GM12878 (cell line): ENCODE results near the gene TRAPPC6A. TPM values are rescaled to one million over a fixed set of nuclear protein-coding genes. Genes with fewer than 3 reads are reported as not detected.

Source experiments
- ATAC-seq: fragments of 200-7000 bp; cut with Tn5 transposase; 3 replicates; pipeline ENCODE4 v1.9.1; 2020; ENCODE audit warnings: mild to moderate bottlenecking, moderate library complexity
- BruUV-seq: library from RNA; stranded (reverse); fragments of 400-500 nt; replicated peaks from 2 replicates; lab custom pipeline; 2021; lab: Mats Ljungman, UMichigan
- CTCF ChIA-PET: fragments of 300-600 bp; sonication (Branson Sonifier 250); formaldehyde crosslinking; extraction: SDS; loops from one replicate; lab custom pipeline; 2021; ENCODE audit warnings: inconsistent platforms; lab: Yijun Ruan, JAX
- POLR2A ChIA-PET: fragments of 350-600 bp; formaldehyde crosslinking; extraction: SDS; loops from one replicate; lab custom pipeline; 2021; ENCODE audit warnings: inconsistent platforms; lab: Charles Lee
- RAD21 ChIA-PET: fragments of 300-600 bp; sonication (Branson Sonifier 250); formaldehyde crosslinking; loops from one replicate; lab custom pipeline; 2023; ENCODE audit warnings: antibody characterized with exemption; ENCODE audit not compliant: unreplicated experiment; lab: Charles Lee
- SMC1A ChIA-PET: fragments of 300-600 bp; sonication (Branson Sonifier 250); formaldehyde crosslinking; loops from one replicate; lab custom pipeline; 2023; ENCODE audit not compliant: unreplicated experiment, uncharacterized antibody; lab: Charles Lee
- DNase-seq: peaks from one replicate; pipeline ENCODE4 v3.0.0-alpha.2; 2011; ENCODE audit warnings: low read depth, low spot score
- FAIRE-seq: peaks from 3 replicates; lab custom pipeline; 2011; peaks lifted over from hg19 to GRCh38; lab: Jason Lieb, UNC
- H2AFZ ChIP-seq: 2 replicates; pipeline ENCODE4 v1.6.0; 2011; ENCODE audit warnings: low read depth, low read length, control low read depth; ENCODE audit not compliant: control insufficient read depth
- H3K27ac ChIP-seq: 2 replicates; pipeline ENCODE4 v1.5.1; 2011; ENCODE audit warnings: control low read depth; ENCODE audit not compliant: control insufficient read depth, insufficient read depth
- H3K27me3 ChIP-seq, 2 experiments: replicated peaks in 1 of 2; 2 replicates each; pipeline versions ENCODE4 v1.6.0 to v1.6.1; 2011; ENCODE audit warnings: low read length in 1 of 2; ENCODE audit not compliant: control insufficient read depth in 2 of 2, insufficient read depth in 2 of 2
- H3K36me3 ChIP-seq, 2 experiments: 2 replicates each; pipeline ENCODE4 v1.5.1; 2011; ENCODE audit warnings: low read length in 1 of 2; ENCODE audit not compliant: control insufficient read depth in 2 of 2, insufficient read depth in 2 of 2
- H3K4me1 ChIP-seq: 2 replicates; pipeline ENCODE4 v1.6.1; 2011; ENCODE audit warnings: mild to moderate bottlenecking, low read length, moderate library complexity, mixed read lengths; ENCODE audit not compliant: control insufficient read depth, insufficient read depth
- H3K4me2 ChIP-seq: 2 replicates; pipeline ENCODE4 v1.6.0; 2011; ENCODE audit warnings: control low read depth; ENCODE audit not compliant: control insufficient read depth, insufficient read depth
- H3K4me3 ChIP-seq: fragments of 200-600 bp; sonication (generic); 2 replicates; pipeline ENCODE4 v1.5.1; 2016
- H3K79me2 ChIP-seq: 2 replicates; pipeline ENCODE4 v1.6.0; 2011; ENCODE audit warnings: low read length; ENCODE audit not compliant: control insufficient read depth, insufficient read depth
- H3K9ac ChIP-seq: 2 replicates; pipeline ENCODE4 v1.8.0; 2011; ENCODE audit warnings: low read length, control low read depth, mixed read lengths; ENCODE audit not compliant: control insufficient read depth, insufficient read depth
- H3K9me3 ChIP-seq: replicated peaks from 3 replicates; pipeline ENCODE4 v1.5.1; 2011; ENCODE audit warnings: mild to moderate bottlenecking, low read length; ENCODE audit not compliant: control insufficient read depth, insufficient read depth
- H4K20me1 ChIP-seq: 2 replicates; pipeline ENCODE4 v1.6.0; 2011; ENCODE audit not compliant: control insufficient read depth, insufficient read depth
- ATF7 ChIP-seq: fragments of 450-650 bp; IDR thresholded peaks from 2 replicates; pipeline ENCODE4 v1.6.1; 2016; ENCODE audit warnings: low read depth, mild to moderate bottlenecking
- BACH1 ChIP-seq: fragments of 450-650 bp; IDR thresholded peaks from 2 replicates; pipeline ENCODE4 v1.6.1; 2017; ENCODE audit warnings: mild to moderate bottlenecking, borderline replicate concordance
- CHD1 ChIP-seq: IDR thresholded peaks from 2 replicates; pipeline ENCODE4 v1.6.1; 2012; ENCODE audit warnings: low read depth, low read length, improper control_type of control experiment
- CREM ChIP-seq: IDR thresholded peaks from 2 replicates; pipeline ENCODE4 v1.6.1; 2014; ENCODE audit warnings: antibody characterized with exemption, low read depth
- DPF2 ChIP-seq: fragments of 450-650 bp; IDR thresholded peaks from 2 replicates; pipeline ENCODE4 v1.6.1; 2017; ENCODE audit warnings: mild to moderate bottlenecking
- EED ChIP-seq: sonication (generic); IDR thresholded peaks from 2 replicates; pipeline ENCODE4 v1.6.1; 2016; ENCODE audit warnings: antibody characterized with exemption, low read depth
- EZH2 ChIP-seq: IDR thresholded peaks from 2 replicates; pipeline ENCODE4 v1.6.1; 2012; ENCODE audit warnings: low read depth, mild to moderate bottlenecking, control low read depth, inconsistent platforms, low read length, borderline replicate concordance; ENCODE audit not compliant: control insufficient read depth
- FOXM1 ChIP-seq: IDR thresholded peaks from 2 replicates; pipeline ENCODE4 v1.6.1; 2012; ENCODE audit warnings: low read depth, mild to moderate bottlenecking, inconsistent platforms, low read length, moderate library complexity
- MEF2A ChIP-seq: IDR thresholded peaks from 2 replicates; pipeline ENCODE4 v1.6.1; 2011; ENCODE audit warnings: low read depth, mild to moderate bottlenecking, low read length, moderate library complexity; ENCODE audit not compliant: insufficient read depth
- NFIC ChIP-seq: IDR thresholded peaks from 2 replicates; pipeline ENCODE4 v1.6.1; 2012; ENCODE audit warnings: low read depth, mild to moderate bottlenecking, inconsistent platforms, low read length, moderate library complexity
- NR2C1 ChIP-seq: fragments of 450-650 bp; IDR thresholded peaks from 2 replicates; pipeline ENCODE4 v1.6.1; 2017; ENCODE audit warnings: antibody characterized with exemption, mild to moderate bottlenecking, moderate library complexity
- SIN3A ChIP-seq: IDR thresholded peaks from 2 replicates; pipeline ENCODE4 v1.6.1; 2012; ENCODE audit warnings: low read depth, low read length, improper control_type of control experiment
- TBL1XR1 ChIP-seq: IDR thresholded peaks from 2 replicates; pipeline ENCODE4 v1.6.1; 2012; ENCODE audit warnings: low read depth, low read length, improper control_type of control experiment
- WRNIP1 ChIP-seq: IDR thresholded peaks from 2 replicates; pipeline ENCODE4 v1.6.1; 2011; ENCODE audit warnings: low read depth, low read length, improper control_type of control experiment, borderline replicate concordance
- YBX1 ChIP-seq: fragments of 450-650 bp; IDR thresholded peaks from 2 replicates; pipeline ENCODE4 v1.6.1; 2016; ENCODE audit warnings: antibody characterized with exemption
- ZNF622 ChIP-seq: fragments of 450-650 bp; IDR thresholded peaks from 2 replicates; pipeline ENCODE4 v1.6.1; 2017; ENCODE audit warnings: mild to moderate bottlenecking, inconsistent platforms
- WGBS: methylation state at CpG from one replicate; pipeline ENCODE4 v1.1.6; 2016; ENCODE audit warnings: low lambda C conversion rate; ENCODE audit not compliant: insufficient replicate concordance, insufficient coverage; ENCODE audit errors: missing lambda C conversion rate; 5-methylcytosine and 5-hydroxymethylcytosine counted together
- in situ Hi-C: fragments of 300-500 bp; cut with MboI; formaldehyde crosslinking; loops from 9 replicates; pipeline ENCODE4 v1.14.3; 2018; ENCODE audit warnings: mixed read lengths
- intact Hi-C: fragments of 100-400 bp; cut with micrococcal nuclease; formaldehyde crosslinking; loops from one replicate; pipeline ENCODE4 v1.14.2; 2022; ENCODE audit not compliant: unreplicated experiment
- polyA plus RNA-seq, 11 experiments: library from polyadenylated mRNA; depleted of rRNA in 4 of 11; unstranded in 6 of 11; stranded (reverse) in 5 of 11; fragments of >200 nt; fragmentation: Nextera tagmentation in 4 of 11; fragmentation: Illumina TruSeq in 1 of 11; extraction: Ambion mirVana in 4 of 11; extraction: Trizol in 1 of 11; gene quantifications; 1 replicate in 1 of 11; 2 replicates in 10 of 11; pipeline versions ENCODE4 v1.2.1 to v1.2.3, GENCODE V29; 2011 to 2016; ENCODE audit warnings: inconsistent platforms in 2 of 11, missing spikeins in 2 of 11, low read depth in 1 of 11
- total RNA-seq, 4 experiments: library from RNA; depleted of rRNA in 3 of 4; stranded (reverse); fragments of >200 nt in 3 of 4; fragmentation: Illumina TruSeq in 1 of 4; extraction: Trizol in 1 of 4; gene quantifications; 2 replicates each; pipeline versions ENCODE4 v1.2.1 to v1.2.3, GENCODE V29; 2013 to 2021
- TF ChIP-seq, protein P1 (sequence below): fragments of 450-650 bp; IDR thresholded peaks from 2 replicates; pipeline ENCODE4 v1.6.1; 2017; ENCODE audit warnings: borderline replicate concordance
- TF ChIP-seq, protein P2 (sequence below): fragments of 450-650 bp; IDR thresholded peaks from 2 replicates; pipeline ENCODE4 v1.6.1; 2017; ENCODE audit warnings: mild to moderate bottlenecking, moderate library complexity
- TF ChIP-seq, protein P3 (sequence below): fragments of 450-650 bp; IDR thresholded peaks from 2 replicates; pipeline ENCODE4 v1.6.1; 2016; ENCODE audit warnings: mild to moderate bottlenecking

Gene TRAPPC6A
- total and polyA plus RNA-seq, 10 of the 15 experiments (the other 5 are each of a cell fraction or from before 2014, with no cell fraction given): 1.8 to 83.9 (median 35.8) TPM

DNA sequence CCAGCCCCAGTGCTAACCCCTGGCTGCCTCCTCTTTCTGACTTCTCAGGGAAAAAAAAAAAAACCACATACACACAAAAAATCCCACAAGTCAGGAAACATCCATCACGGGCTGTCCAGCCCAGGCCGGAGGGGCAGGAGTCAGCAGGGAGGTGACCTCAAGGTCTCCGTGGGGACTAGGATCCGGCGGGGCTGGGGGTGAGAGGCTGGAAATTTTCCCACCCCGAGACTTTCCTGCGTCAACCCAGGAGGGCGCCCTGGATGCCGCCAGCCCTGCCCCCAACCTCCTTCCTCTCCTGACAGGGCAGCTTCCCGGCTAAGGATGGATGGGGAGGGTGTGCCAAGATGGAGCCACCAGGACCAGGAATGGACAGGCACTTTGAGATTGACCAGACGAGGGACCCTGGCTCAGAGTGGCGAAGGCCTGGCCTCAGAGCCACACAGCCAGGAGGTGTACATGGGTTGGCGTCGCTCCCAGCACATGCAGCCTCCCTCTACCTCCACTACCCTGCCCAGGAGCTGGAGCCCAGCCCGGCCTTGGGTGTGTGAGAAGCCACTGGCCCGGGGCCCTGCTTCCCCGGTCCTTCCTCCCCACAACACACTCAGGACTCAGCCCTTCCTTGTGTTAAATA is 33.8 kb upstream of the TRAPPC6A start (continued):
- TF ChIP-seq, protein P1, sequence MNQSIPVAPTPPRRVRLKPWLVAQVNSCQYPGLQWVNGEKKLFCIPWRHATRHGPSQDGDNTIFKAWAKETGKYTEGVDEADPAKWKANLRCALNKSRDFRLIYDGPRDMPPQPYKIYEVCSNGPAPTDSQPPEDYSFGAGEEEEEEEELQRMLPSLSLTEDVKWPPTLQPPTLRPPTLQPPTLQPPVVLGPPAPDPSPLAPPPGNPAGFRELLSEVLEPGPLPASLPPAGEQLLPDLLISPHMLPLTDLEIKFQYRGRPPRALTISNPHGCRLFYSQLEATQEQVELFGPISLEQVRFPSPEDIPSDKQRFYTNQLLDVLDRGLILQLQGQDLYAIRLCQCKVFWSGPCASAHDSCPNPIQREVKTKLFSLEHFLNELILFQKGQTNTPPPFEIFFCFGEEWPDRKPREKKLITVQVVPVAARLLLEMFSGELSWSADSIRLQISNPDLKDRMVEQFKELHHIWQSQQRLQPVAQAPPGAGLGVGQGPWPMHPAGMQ: no peak
- TF ChIP-seq EED: no peak
- no peak for TF ChIP-seq ZNF622
- no peak for TF ChIP-seq NR2C1
- no peak for TF ChIP-seq DPF2
- TF ChIP-seq, all 136 proteins: peak for 0

DNA sequence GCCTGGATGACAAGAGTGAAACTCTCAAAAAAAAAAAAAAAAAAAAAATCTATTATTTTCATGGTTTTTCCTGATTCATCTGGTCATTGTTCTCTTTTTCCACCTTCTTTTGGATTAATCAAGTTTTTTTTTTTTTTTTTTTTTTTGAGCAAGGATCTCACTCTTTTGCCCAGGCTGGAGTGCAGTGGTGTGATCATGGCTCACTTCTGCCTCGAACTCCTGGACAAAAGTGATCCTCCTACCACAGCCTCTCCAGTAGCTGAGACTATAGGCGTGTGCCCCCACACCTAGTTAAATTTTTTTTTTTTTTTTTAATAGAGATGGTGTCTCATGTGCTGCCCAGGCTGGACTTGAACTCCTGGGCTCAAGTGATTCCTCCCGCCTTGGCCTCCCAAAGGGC is 28.3 kb upstream of the TRAPPC6A start:
- ATAC-seq (no peak), DNase-seq (no peak), FAIRE-seq (no peak)
- no TSS peak for BruUV-seq
- no peak overlapping the region for H3K4me3 ChIP-seq
- no peak overlapping the region for H3K27ac ChIP-seq
- ChIA-PET RAD21 (no interaction called here), SMC1A (no interaction called here), CTCF (no interaction called here), POLR2A (interaction anchor here (0.6 to 0.7 kb wide), 2 partner anchors 149 to 235 kb away, joined by 3 to 8 read pairs; no protein-coding TSS in a partner anchor)
- no peak overlapping the region for H2AFZ ChIP-seq
- H4K20me1 ChIP-seq: no peaks in the 10 kb centered on the region
- WGBS: 51% methylated on average over 3 of the region's 3 CpGs
- H3K36me3 ChIP-seq: no peaks in the 10 kb centered on the region
- intact Hi-C loops: no loop called here
- H3K4me2 ChIP-seq: no peak overlapping the region
- H3K9ac ChIP-seq: no peak overlapping the region
- in situ Hi-C loops: no loop called here
- H3K27me3 ChIP-seq: no peaks in the 10 kb centered on the region
- H3K79me2 ChIP-seq: no peaks in the 10 kb centered on the region
- no peaks in the 10 kb centered on the region for H3K4me1 ChIP-seq
- H3K9me3 ChIP-seq: no peaks in the 10 kb centered on the region; the same call in 2 of the 3 replicates
- no peak for TF ChIP-seq BACH1
- TF ChIP-seq FOXM1: no peak
- TF ChIP-seq ATF7: no peak
- TF ChIP-seq CREM: no peak
- TF ChIP-seq TBL1XR1: no peak
- TF ChIP-seq MEF2A: no peak
- TF ChIP-seq, protein P2, sequence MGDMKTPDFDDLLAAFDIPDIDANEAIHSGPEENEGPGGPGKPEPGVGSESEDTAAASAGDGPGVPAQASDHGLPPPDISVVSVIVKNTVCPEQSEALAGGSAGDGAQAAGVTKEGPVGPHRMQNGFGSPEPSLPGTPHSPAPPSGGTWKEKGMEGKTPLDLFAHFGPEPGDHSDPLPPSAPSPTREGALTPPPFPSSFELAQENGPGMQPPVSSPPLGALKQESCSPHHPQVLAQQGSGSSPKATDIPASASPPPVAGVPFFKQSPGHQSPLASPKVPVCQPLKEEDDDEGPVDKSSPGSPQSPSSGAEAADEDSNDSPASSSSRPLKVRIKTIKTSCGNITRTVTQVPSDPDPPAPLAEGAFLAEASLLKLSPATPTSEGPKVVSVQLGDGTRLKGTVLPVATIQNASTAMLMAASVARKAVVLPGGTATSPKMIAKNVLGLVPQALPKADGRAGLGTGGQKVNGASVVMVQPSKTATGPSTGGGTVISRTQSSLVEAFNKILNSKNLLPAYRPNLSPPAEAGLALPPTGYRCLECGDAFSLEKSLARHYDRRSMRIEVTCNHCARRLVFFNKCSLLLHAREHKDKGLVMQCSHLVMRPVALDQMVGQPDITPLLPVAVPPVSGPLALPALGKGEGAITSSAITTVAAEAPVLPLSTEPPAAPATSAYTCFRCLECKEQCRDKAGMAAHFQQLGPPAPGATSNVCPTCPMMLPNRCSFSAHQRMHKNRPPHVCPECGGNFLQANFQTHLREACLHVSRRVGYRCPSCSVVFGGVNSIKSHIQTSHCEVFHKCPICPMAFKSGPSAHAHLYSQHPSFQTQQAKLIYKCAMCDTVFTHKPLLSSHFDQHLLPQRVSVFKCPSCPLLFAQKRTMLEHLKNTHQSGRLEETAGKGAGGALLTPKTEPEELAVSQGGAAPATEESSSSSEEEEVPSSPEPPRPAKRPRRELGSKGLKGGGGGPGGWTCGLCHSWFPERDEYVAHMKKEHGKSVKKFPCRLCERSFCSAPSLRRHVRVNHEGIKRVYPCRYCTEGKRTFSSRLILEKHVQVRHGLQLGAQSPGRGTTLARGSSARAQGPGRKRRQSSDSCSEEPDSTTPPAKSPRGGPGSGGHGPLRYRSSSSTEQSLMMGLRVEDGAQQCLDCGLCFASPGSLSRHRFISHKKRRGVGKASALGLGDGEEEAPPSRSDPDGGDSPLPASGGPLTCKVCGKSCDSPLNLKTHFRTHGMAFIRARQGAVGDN: no peak
- no peak for TF ChIP-seq NFIC
- TF ChIP-seq EZH2: no peak
- TF ChIP-seq CHD1: no peak
- TF ChIP-seq SIN3A: no peak
- TF ChIP-seq WRNIP1: no peak
- TF ChIP-seq, protein P3, sequence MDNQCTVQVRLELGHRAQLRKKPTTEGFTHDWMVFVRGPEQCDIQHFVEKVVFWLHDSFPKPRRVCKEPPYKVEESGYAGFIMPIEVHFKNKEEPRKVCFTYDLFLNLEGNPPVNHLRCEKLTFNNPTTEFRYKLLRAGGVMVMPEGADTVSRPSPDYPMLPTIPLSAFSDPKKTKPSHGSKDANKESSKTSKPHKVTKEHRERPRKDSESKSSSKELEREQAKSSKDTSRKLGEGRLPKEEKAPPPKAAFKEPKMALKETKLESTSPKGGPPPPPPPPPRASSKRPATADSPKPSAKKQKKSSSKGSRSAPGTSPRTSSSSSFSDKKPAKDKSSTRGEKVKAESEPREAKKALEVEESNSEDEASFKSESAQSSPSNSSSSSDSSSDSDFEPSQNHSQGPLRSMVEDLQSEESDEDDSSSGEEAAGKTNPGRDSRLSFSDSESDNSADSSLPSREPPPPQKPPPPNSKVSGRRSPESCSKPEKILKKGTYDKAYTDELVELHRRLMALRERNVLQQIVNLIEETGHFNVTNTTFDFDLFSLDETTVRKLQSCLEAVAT: no peak
- no peak for TF ChIP-seq YBX1
